ENCODE data around the gene SLC29A3. TPM values are rescaled to one million over a fixed set of nuclear protein-coding genes. Genes with fewer than 3 reads are reported as not detected.

The SLC29A3 gene
- total RNA-seq, 1 donor, result 2.5 TPM

DNA sequence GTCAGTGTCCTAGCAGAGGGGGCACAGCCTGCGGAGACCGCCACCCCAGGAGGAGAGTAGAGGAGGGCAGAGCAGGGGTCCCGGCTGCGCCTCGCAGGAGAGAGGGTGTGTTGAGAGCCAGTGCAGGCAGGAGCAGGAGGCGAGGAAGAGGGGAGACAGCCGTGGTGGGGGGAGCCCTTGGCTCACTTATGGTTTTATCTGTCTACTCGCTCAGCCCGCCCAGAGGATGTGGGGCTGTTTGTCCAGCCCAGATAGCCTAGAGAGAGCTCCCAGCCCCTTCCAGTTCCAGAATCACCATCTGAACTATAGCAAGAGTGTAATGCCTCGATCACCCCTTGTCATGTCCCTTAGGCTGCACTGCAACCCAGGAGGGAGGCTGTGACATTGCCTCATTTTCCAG is 26.6 kb downstream of the SLC29A3 start:
- TF ChIP-seq CTCF (IDR thresholded peaks at IDR 0.05; ENCODE audit: extremely low read depth, low read depth, low read length), result no peak
- no peak overlapping the region for H3K4me2 ChIP-seq (ENCODE audit: insufficient read depth, low read length)

DNA sequence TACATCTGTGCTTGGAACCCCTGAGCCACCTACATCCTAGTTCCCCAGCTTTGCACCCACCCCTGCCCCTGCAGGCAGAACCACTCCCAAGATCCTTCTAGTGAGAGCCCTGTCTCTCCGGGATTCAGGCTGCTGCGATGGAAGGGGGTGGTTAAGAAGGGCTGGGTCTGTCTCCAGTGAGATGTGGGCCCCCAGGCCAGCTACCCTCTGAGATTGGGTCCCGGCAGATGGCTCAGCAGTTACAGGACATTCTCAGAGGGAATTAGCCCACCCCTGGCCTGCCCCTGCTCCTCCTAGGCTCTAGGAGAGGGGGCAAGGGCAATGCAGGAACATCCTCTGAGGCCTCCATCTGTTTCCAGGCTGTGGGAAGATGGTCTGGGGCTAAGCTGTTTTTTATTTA is 27.7 kb downstream of the SLC29A3 start:
- no peak for TF ChIP-seq CTCF (IDR thresholded peaks at IDR 0.05; ENCODE audit: extremely low read depth, low read depth, low read length)
- Histone ChIP-seq H3K36me3 (ENCODE audit: insufficient read depth, low read length) (no peaks in the 10 kb centered on the region), H3K9me3 (ENCODE audit: low read depth, low read length) (no peaks in the 10 kb centered on the region), H3K27me3 (ENCODE audit: insufficient read depth, low read length) (no peaks in the 10 kb centered on the region), H3K4me1 (ENCODE audit: insufficient read depth, low read length) (no peaks in the 10 kb centered on the region), H3K4me2 (ENCODE audit: insufficient read depth, low read length) (no peak overlapping the region), H2AFZ (ENCODE audit: low read length) (no peak overlapping the region), H3K4me3 (ENCODE audit: insufficient read depth, low read length) (no peak overlapping the region), H3K27ac (ENCODE audit: low read depth, low read length) (no peak overlapping the region), H3K79me2 (ENCODE audit: insufficient read depth, low read length) (no peaks in the 10 kb centered on the region), H4K20me1 (ENCODE audit: insufficient read depth, low read length) (no peaks in the 10 kb centered on the region)
- no peak for DNase-seq (ENCODE audit: insufficient read length, low spot score, missing footprints)

More for the DNA sequence above, 26.6 kb downstream of the SLC29A3 start:
- Histone ChIP-seq H3K9me3 (ENCODE audit: low read depth, low read length) (no peaks in the 10 kb centered on the region), H3K27ac (ENCODE audit: low read depth, low read length) (no peak overlapping the region), H3K27me3 (ENCODE audit: insufficient read depth, low read length) (no peaks in the 10 kb centered on the region), H3K4me1 (ENCODE audit: insufficient read depth, low read length) (no peaks in the 10 kb centered on the region), H3K79me2 (ENCODE audit: insufficient read depth, low read length) (no peaks in the 10 kb centered on the region), H4K20me1 (ENCODE audit: insufficient read depth, low read length) (no peaks in the 10 kb centered on the region), H3K4me3 (ENCODE audit: insufficient read depth, low read length) (no peak overlapping the region), H2AFZ (ENCODE audit: low read length) (no peak overlapping the region), H3K36me3 (ENCODE audit: insufficient read depth, low read length) (no peaks in the 10 kb centered on the region)
- no peak for DNase-seq (ENCODE audit: insufficient read length, low spot score, missing footprints)

- H3K9me3 ChIP-seq (ENCODE audit: low read depth, low read length), result no peaks in the 10 kb centered on the region
- DNase-seq (ENCODE audit: insufficient read length, low spot score, missing footprints), result no peak
- no peaks in the 10 kb centered on the region for H3K4me1 ChIP-seq (ENCODE audit: insufficient read depth, low read length)
- H2AFZ ChIP-seq (ENCODE audit: low read length), result no peak overlapping the region
- H3K79me2 ChIP-seq (ENCODE audit: insufficient read depth, low read length), result no peaks in the 10 kb centered on the region
- no peaks in the 10 kb centered on the region for H4K20me1 ChIP-seq (ENCODE audit: insufficient read depth, low read length)
- H3K27ac ChIP-seq (ENCODE audit: low read depth, low read length), result no peak overlapping the region
- TF ChIP-seq CTCF (IDR thresholded peaks at IDR 0.05; ENCODE audit: extremely low read depth, low read depth, low read length), result no peak
- no peaks in the 10 kb centered on the region for H3K36me3 ChIP-seq (ENCODE audit: insufficient read depth, low read length)
- no peaks in the 10 kb centered on the region for H3K27me3 ChIP-seq (ENCODE audit: insufficient read depth, low read length)
- no peak overlapping the region for H3K4me3 ChIP-seq (ENCODE audit: insufficient read depth, low read length)
- no peak overlapping the region for H3K4me2 ChIP-seq (ENCODE audit: insufficient read depth, low read length)
Observed at GRCh38 chr10:71347587-71348395, 28.7 kb downstream of the SLC29A3 start.

GRCh38 chr10:71348850-71349249 is 29.8 kb downstream of the SLC29A3 start:
- no peaks in the 10 kb centered on the region for H3K4me1 ChIP-seq (ENCODE audit: insufficient read depth, low read length)
- no peaks in the 10 kb centered on the region for H3K9me3 ChIP-seq (ENCODE audit: low read depth, low read length)
- H3K36me3 ChIP-seq (ENCODE audit: insufficient read depth, low read length), result no peaks in the 10 kb centered on the region
- no peaks in the 10 kb centered on the region for H3K79me2 ChIP-seq (ENCODE audit: insufficient read depth, low read length)
- H3K4me3 ChIP-seq (ENCODE audit: insufficient read depth, low read length), result no peak overlapping the region
- no peak overlapping the region for H3K27ac ChIP-seq (ENCODE audit: low read depth, low read length)
- TF ChIP-seq CTCF (IDR thresholded peaks at IDR 0.05; ENCODE audit: extremely low read depth, low read depth, low read length), result no peak
- no peaks in the 10 kb centered on the region for H3K27me3 ChIP-seq (ENCODE audit: insufficient read depth, low read length)
- H2AFZ ChIP-seq (ENCODE audit: low read length), result no peak overlapping the region
- no peaks in the 10 kb centered on the region for H4K20me1 ChIP-seq (ENCODE audit: insufficient read depth, low read length)
- no peak overlapping the region for H3K4me2 ChIP-seq (ENCODE audit: insufficient read depth, low read length)
- DNase-seq (ENCODE audit: insufficient read length, low spot score, missing footprints), result no peak
